ENCODE data around the gene CALHM2. TPM values are rescaled to one million over a fixed set of nuclear protein-coding genes. Genes with fewer than 3 reads are reported as not detected.

Gene CALHM2
- total and polyA plus RNA-seq, 4 donors, result 1.6 to 5.0 (median 3.2) TPM

DNA sequence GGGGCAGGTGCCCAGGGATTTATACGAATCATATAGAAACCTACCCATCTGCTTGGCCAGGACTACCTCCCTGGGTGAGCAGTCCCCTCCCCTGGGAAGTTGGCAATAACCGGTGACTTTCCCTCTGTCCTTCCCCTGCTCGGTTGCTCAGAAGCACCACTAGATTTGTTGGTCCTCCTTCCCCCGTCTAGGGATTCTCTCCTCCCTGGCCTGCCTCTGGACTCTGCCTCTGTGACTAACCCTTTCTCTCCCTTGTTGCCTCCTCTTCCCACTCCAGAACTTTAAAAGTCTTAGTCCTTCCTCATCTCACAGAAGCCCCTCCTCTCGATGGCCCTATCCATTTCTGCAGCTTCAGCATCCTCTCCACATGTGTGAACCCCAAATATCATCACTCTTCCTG, 17.0 kb upstream of the CALHM2 start (continued):
- TF ChIP-seq EGR1 (IDR thresholded peaks at IDR 0.05; ENCODE audit: low read depth in 2 of 2) (no peak), HNF4G (IDR thresholded peaks at IDR 0.05) (no peak), REST (IDR thresholded peaks at IDR 0.05) (no peak), SP1 (IDR thresholded peaks at IDR 0.05) (no peak)

DNA sequence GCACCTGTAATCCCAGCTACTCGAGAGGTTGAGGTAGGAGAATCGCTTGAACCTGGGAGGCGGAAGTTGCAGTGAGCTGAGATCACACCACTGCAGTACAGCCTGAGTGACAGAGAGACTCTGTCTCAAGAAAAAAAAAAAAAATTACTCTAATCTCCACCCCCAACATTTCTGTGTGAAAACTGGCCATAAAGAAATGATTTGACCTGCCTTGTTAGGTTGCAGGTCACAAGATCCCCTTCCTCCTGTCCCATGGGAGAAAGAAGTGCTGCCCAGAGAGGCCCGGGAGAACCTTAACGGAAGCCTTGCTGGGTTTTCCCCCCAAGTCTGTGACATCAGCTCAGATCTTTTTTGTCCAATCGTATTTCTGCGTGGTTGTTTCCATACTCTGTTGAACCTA, 15.2 kb upstream of the CALHM2 start:
- DNase-seq (ENCODE audit: low spot score), result no peak
- no peaks in the 10 kb centered on the region for H3K36me3 ChIP-seq (ENCODE audit: control insufficient read depth in 4 of 4, insufficient read depth in 3 of 4, low read depth in 1 of 4, low read length in 3 of 4)
- H3K27ac ChIP-seq (ENCODE audit: low read depth in 1 of 2, low read length in 2 of 2), result no peak overlapping the region
- H3K4me1 ChIP-seq (ENCODE audit: control insufficient read depth in 4 of 4, insufficient read depth in 4 of 4, low read length in 3 of 4), result no peaks in the 10 kb centered on the region
- 86% methylated on average over 7 of the region's 7 CpGs for WGBS
- H3K4me3 ChIP-seq (ENCODE audit: low read depth in 1 of 3, low read length in 3 of 3), result no peak overlapping the region
- H3K9ac ChIP-seq (ENCODE audit: low read depth in 1 of 2, low read length in 2 of 2), result no peak overlapping the region
- TF ChIP-seq TAF1 (conservative IDR thresholded peaks at IDR 0.05), result no peak
- no peak for TF ChIP-seq RAD21 (IDR thresholded peaks at IDR 0.05)
- TF ChIP-seq, protein P1, sequence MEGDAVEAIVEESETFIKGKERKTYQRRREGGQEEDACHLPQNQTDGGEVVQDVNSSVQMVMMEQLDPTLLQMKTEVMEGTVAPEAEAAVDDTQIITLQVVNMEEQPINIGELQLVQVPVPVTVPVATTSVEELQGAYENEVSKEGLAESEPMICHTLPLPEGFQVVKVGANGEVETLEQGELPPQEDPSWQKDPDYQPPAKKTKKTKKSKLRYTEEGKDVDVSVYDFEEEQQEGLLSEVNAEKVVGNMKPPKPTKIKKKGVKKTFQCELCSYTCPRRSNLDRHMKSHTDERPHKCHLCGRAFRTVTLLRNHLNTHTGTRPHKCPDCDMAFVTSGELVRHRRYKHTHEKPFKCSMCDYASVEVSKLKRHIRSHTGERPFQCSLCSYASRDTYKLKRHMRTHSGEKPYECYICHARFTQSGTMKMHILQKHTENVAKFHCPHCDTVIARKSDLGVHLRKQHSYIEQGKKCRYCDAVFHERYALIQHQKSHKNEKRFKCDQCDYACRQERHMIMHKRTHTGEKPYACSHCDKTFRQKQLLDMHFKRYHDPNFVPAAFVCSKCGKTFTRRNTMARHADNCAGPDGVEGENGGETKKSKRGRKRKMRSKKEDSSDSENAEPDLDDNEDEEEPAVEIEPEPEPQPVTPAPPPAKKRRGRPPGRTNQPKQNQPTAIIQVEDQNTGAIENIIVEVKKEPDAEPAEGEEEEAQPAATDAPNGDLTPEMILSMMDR (IDR thresholded peaks at IDR 0.05; ENCODE audit: low read depth, low read length, missing input control), result no peak
- no peak for TF ChIP-seq YY1 (IDR thresholded peaks at IDR 0.05)
- TF ChIP-seq RXRA (IDR thresholded peaks at IDR 0.05), result no peak
- TF ChIP-seq FOXA2 (IDR thresholded peaks at IDR 0.05), result no peak
- TF ChIP-seq HNF4A (conservative IDR thresholded peaks at IDR 0.05), result no peak
- TF ChIP-seq FOXA1 (IDR thresholded peaks at IDR 0.05), result no peak
- TF ChIP-seq MAX (IDR thresholded peaks at IDR 0.05), result no peak
- TF ChIP-seq NR2F2 (IDR thresholded peaks at IDR 0.05), result no peak
- no peak for TF ChIP-seq HNF4G (IDR thresholded peaks at IDR 0.05)
- no peak for TF ChIP-seq JUND (IDR thresholded peaks at IDR 0.05)
- TF ChIP-seq REST (IDR thresholded peaks at IDR 0.05), result no peak
- TF ChIP-seq, protein P2, sequence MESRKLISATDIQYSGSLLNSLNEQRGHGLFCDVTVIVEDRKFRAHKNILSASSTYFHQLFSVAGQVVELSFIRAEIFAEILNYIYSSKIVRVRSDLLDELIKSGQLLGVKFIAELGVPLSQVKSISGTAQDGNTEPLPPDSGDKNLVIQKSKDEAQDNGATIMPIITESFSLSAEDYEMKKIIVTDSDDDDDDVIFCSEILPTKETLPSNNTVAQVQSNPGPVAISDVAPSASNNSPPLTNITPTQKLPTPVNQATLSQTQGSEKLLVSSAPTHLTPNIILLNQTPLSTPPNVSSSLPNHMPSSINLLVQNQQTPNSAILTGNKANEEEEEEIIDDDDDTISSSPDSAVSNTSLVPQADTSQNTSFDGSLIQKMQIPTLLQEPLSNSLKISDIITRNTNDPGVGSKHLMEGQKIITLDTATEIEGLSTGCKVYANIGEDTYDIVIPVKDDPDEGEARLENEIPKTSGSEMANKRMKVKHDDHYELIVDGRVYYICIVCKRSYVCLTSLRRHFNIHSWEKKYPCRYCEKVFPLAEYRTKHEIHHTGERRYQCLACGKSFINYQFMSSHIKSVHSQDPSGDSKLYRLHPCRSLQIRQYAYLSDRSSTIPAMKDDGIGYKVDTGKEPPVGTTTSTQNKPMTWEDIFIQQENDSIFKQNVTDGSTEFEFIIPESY (IDR thresholded peaks at IDR 0.05), result no peak
- TF ChIP-seq SP1 (IDR thresholded peaks at IDR 0.05), result no peak
- no peak for TF ChIP-seq GABPA (IDR thresholded peaks at IDR 0.05 in 1 of 2, conservative IDR thresholded peaks at IDR 0.05 in 1 of 2)
- no peak for TF ChIP-seq EGR1 (IDR thresholded peaks at IDR 0.05; ENCODE audit: low read depth in 2 of 2)
- no peak for TF ChIP-seq ATF3 (IDR thresholded peaks at IDR 0.05)
- H3K9me3 ChIP-seq (ENCODE audit: control insufficient read depth in 4 of 4, low read length in 3 of 4), result no peaks in the 10 kb centered on the region
- H3K27me3 ChIP-seq (ENCODE audit: control insufficient read depth in 4 of 4, insufficient read depth in 4 of 4, low read length in 3 of 4), result no peaks in the 10 kb centered on the region
